Measurements from ENCODE around the gene SVOP. TPM values are rescaled to one million over a fixed set of nuclear protein-coding genes. Genes with fewer than 3 reads are reported as not detected.
"Not testable (repeated sequence)": the region's sequence is repeated elsewhere in the genome, so short reads cannot be mapped to it uniquely, and the experiment has no call there.

SVOP gene
- total RNA-seq, 6 experiments from 2014 or later, result not detected

DNA sequence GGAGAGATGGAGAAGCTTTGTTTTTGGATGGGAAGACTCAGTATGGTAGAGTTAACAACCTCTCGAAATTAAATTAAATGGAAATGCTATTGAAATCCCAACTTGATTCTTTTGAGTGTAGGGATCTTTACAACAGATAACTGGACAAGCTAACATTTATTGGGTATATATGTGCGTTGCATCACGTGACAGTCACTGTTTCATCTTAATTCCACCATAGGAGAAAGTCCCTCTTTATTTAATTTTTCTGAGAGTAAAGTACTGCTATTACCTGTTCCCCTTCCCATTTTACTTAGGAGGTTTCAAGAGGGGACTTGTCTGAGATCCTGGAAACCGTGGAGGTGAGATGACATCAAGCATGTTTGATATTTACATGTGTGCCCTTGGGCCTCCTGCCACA lies 152.1 kb downstream of the SVOP start:
- Histone ChIP-seq H3K27me3 (no peaks in the 10 kb centered on the region), H3K27ac (no peak overlapping the region), H3K4me1 (peaks cover 0 to 12% (median 3%) of the 10 kb centered on the region in 4 donors), H3K9me3 (no peaks in the 10 kb centered on the region), H3K4me3 (no peak overlapping the region), H3K36me3 (no peaks in the 10 kb centered on the region)
- no peak for ATAC-seq
- DNase-seq, result no peak
- 77% methylated on average over 2 of the region's 4 CpGs for WGBS (ENCODE audit: insufficient coverage, low coverage, low lambda C conversion rate, missing lambda C conversion rate)
- intact Hi-C loops (cut with DNase I), result no loop called here
- no peak for TF ChIP-seq POLR2A (IDR thresholded peaks at IDR 0.05)
- TF ChIP-seq, protein P1, sequence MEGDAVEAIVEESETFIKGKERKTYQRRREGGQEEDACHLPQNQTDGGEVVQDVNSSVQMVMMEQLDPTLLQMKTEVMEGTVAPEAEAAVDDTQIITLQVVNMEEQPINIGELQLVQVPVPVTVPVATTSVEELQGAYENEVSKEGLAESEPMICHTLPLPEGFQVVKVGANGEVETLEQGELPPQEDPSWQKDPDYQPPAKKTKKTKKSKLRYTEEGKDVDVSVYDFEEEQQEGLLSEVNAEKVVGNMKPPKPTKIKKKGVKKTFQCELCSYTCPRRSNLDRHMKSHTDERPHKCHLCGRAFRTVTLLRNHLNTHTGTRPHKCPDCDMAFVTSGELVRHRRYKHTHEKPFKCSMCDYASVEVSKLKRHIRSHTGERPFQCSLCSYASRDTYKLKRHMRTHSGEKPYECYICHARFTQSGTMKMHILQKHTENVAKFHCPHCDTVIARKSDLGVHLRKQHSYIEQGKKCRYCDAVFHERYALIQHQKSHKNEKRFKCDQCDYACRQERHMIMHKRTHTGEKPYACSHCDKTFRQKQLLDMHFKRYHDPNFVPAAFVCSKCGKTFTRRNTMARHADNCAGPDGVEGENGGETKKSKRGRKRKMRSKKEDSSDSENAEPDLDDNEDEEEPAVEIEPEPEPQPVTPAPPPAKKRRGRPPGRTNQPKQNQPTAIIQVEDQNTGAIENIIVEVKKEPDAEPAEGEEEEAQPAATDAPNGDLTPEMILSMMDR (IDR thresholded peaks at IDR 0.05), result no peak

DNA sequence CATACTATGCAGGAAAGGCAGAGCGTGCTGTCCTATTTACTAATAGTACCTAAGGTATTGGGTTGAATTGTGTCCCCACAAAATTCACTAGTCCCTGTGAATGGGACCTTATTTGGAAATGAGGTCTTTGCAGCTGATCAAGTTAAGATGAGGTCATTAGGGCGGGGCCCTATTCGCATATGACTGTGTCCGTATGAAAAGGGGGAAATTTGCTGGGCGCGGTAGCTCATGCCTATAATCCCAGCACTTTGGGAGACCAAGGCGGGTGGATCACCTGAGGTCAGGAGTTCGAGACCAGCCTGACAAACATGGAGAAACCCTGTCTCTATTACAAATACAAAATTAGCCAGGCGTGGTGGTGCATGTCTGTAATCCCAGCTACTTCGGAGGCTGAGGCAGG lies 154.8 kb downstream of the SVOP start:
- ATAC-seq, result peak in 2 of 4 donors; percentile 21 to 35

DNA sequence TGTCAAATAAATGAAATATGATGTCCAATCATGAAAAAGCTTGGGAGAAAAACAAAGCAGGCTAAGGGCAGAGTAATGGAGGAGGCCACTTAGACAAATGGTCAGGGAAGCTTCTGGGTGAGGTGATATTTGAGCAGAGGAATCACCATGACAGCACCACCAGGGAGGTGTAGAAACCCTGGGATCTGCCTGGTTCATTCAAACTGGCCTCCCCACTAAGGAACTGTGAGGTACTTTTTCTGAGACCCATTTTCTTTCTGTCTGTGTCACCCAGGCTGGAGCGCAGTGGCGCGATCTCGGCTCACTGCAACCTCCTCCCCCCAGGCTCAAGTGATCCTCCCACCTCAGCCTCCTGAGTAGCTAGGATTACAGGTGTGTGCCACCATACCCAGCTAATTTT lies 155.7 kb downstream of the SVOP start:
- no peak for ATAC-seq
- DNase-seq, result no peak
- TF ChIP-seq POLR2A (IDR thresholded peaks at IDR 0.05), result no peak
- TF ChIP-seq, protein P1 (IDR thresholded peaks at IDR 0.05), result no peak
- Histone ChIP-seq H3K27me3 (no peaks in the 10 kb centered on the region), H3K4me1 (no peaks in the 10 kb centered on the region), H3K4me3 (no peak overlapping the region), H3K27ac (no peak overlapping the region), H3K9me3 (no peaks in the 10 kb centered on the region), H3K36me3 (no peaks in the 10 kb centered on the region)
- intact Hi-C loops (cut with DNase I), result no loop called here
- 96% methylated on average over 4 of the region's 4 CpGs for WGBS (ENCODE audit: insufficient coverage, low coverage, low lambda C conversion rate, missing lambda C conversion rate)

More for the DNA sequence above, 154.8 kb downstream of the SVOP start:
- DNase-seq; H3K9me3 ChIP-seq; H3K27ac ChIP-seq; H3K27me3 ChIP-seq; H3K4me1 ChIP-seq; H3K4me3 ChIP-seq; H3K36me3 ChIP-seq; intact Hi-C loops (cut with DNase I): not testable (repeated sequence)
- 86% methylated on average over 10 of the region's 10 CpGs for WGBS (ENCODE audit: insufficient coverage, low coverage, low lambda C conversion rate, missing lambda C conversion rate)

DNA sequence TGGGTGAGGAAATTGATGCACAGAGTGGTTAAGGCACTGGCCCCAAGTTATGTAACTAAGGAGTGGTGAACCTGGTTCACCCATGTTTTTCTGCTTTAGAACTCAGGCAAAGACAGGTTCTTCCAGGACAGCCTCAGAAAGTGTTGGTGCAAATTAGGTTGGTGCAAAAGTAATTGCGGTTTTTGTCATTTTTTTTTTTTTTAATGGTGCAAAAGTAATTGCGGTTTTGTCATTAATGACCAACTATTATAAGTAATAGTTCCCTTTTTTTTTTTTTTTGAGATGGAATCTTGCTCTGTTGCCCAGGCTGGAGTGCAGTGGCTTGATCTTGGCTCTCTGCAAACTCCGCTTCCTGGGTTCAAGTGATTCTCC lies 158.3 kb downstream of the SVOP start:
- DNase-seq (no peak), ATAC-seq (no peak)
- H3K27ac ChIP-seq, result no peak overlapping the region
- H3K36me3 ChIP-seq, result no peaks in the 10 kb centered on the region
- no peak for TF ChIP-seq POLR2A (IDR thresholded peaks at IDR 0.05)
- peaks cover 0 to 7% (median 0%) of the 10 kb centered on the region in 4 donors for H3K4me1 ChIP-seq
- H3K27me3 ChIP-seq, result no peaks in the 10 kb centered on the region
- intact Hi-C loops (cut with DNase I), result no loop called here
- no peak overlapping the region for H3K4me3 ChIP-seq
- no peaks in the 10 kb centered on the region for H3K9me3 ChIP-seq
- WGBS (ENCODE audit: insufficient coverage, low coverage, low lambda C conversion rate, missing lambda C conversion rate), result 92% methylated on average over 2 of the region's 3 CpGs

DNA sequence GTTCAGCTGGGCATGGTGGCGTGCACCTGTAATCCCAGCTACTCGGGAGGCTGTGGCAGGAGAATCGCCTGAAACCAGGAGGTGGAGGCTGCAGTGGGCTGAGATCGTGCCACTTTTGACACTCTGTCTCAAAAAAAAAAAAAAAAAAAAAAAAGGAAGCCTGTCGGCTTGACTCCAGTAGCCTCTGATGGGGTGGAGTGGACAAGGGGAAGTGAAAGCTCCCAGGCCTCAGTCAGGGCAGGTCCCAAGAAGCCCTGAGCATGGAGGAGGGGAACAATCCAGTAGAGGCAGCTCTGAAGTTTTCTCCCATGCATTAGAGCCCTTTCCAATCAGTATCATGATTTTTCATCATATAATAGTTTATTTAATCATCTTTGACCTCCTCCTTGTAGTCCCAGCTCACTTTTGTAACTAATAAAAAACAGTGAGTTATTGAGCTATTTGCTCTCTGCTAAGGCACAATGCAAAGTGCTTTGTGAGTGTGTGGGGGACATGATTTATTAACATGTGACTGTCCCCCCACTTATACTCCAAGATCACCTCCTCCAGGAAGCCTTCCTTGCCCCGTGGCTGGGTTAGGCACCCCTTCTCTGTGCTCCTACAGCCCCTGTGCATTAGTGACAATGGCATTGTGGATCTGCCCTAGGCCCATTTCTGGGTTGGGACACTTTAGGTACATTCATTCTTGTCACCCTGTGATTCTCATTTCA lies 158.8 kb downstream of the SVOP start:
- no peaks in the 10 kb centered on the region for H3K27me3 ChIP-seq
- H3K9me3 ChIP-seq, result no peaks in the 10 kb centered on the region
- H3K4me3 ChIP-seq, result no peak overlapping the region
- H3K4me1 ChIP-seq, result peaks cover 0 to 7% (median 0%) of the 10 kb centered on the region in 4 donors
- no peaks in the 10 kb centered on the region for H3K36me3 ChIP-seq
- intact Hi-C loops (cut with DNase I), result no loop called here
- ATAC-seq (peak in 2 of 4 donors; percentile 9 to 24), DNase-seq (no peak)
- WGBS (ENCODE audit: insufficient coverage, low coverage, low lambda C conversion rate, missing lambda C conversion rate), result 68% methylated on average over 6 of the region's 6 CpGs
- no peak for TF ChIP-seq POLR2A (IDR thresholded peaks at IDR 0.05)
- TF ChIP-seq, protein P1 (IDR thresholded peaks at IDR 0.05), result no peak
- H3K27ac ChIP-seq, result no peak overlapping the region
